NCI-H748 (cell line): ENCODE data around the gene RBM8A.

Experiments
- DNase-seq: peaks from one replicate; lab custom pipeline; 2025; ENCODE audit not compliant: unreplicated experiment; lab: John Stamatoyannopoulos, UW

RBM8A gene

GRCh38 chr1:145927063-145927886 lies at the start of gene RBM8A:
TSS of gene RBM8A (minus strand) at chr1:145927484. CDS start at chr1:145927426, 58 bp downstream.
- peak; percentile 99 for DNase-seq

- no peak for DNase-seq
Observed at GRCh38 chr1:145977016-145977415, 49.7 kb upstream of the RBM8A start.

GRCh38 chr1:145975216-145975615 lies 47.9 kb upstream of the RBM8A start:
- no peak for DNase-seq

- DNase-seq = no peak
Observed at GRCh38 chr1:145974721-145975120, 47.4 kb upstream of the RBM8A start.

GRCh38 chr1:145972580-145972979 lies 45.3 kb upstream of the RBM8A start:
- no peak for DNase-seq

- no peak for DNase-seq
Observed at GRCh38 chr1:145967288-145967687, 40.0 kb upstream of the RBM8A start.

GRCh38 chr1:145965119-145965744 lies 37.9 kb upstream of the RBM8A start:
- no peak for DNase-seq

GRCh38 chr1:145964328-145965118 lies 37.2 kb upstream of the RBM8A start, which contains the start of the genes ANKRD34A and POLR3GL:
TSS of gene ANKRD34A (minus strand) at chr1:145964575. CDS start at chr1:145961759, 2,816 bp downstream.
TSS of gene POLR3GL (plus strand) at chr1:145964690. CDS start at chr1:145974866, 10,176 bp downstream.
- DNase-seq = peak; percentile 96

GRCh38 chr1:145963265-145964019 lies 36.2 kb upstream of the RBM8A start:
- DNase-seq = peak; percentile 70

- peak; percentile 47 for DNase-seq
Observed at GRCh38 chr1:145962157-145963102, 35.1 kb upstream of the RBM8A start.

GRCh38 chr1:145961425-145962156 lies 34.3 kb upstream of the RBM8A start:
- DNase-seq = peak; percentile 53

- peak; percentile 36 for DNase-seq
Observed at GRCh38 chr1:145961109-145961424, 33.8 kb upstream of the RBM8A start.

GRCh38 chr1:145960468-145961108 lies 33.3 kb upstream of the RBM8A start:
- DNase-seq = peak; percentile 83

GRCh38 chr1:145959957-145960467 lies 32.7 kb upstream of the RBM8A start:
- peak; percentile 34 for DNase-seq

GRCh38 chr1:145959333-145959732 lies 32.0 kb upstream of the RBM8A start:
- no peak for DNase-seq

- no peak for DNase-seq
Observed at GRCh38 chr1:145958734-145959133, 31.4 kb upstream of the RBM8A start.

- DNase-seq = peak; percentile 97
Observed at GRCh38 chr1:145957443-145958319, 30.4 kb upstream of the RBM8A start, which contains the start of gene LIX1L. TSS of gene LIX1L (minus strand) at chr1:145958017. CDS start at chr1:145957927, 90 bp downstream.
